Stimulated activated CD4-positive, alpha-beta T cell treated with anti-CD3 and anti-CD28 coated beads, TNF-alpha, amount 100 ng/mL, for 24 hours (primary cell): ENCODE results near the gene XCR1.
A peak's percentile ranks its signal among the peaks of the same experiment; 100 is the strongest.
"Not testable (repeated sequence)": the region's sequence is repeated elsewhere in the genome, so short reads cannot be mapped to it uniquely, and the experiment has no call there.

ENCODE experiments used
- DNase-seq, 3 experiments: peaks; one replicate each; pipeline ENCODE4 v3.0.0-alpha.2; 2020; ENCODE audit warnings: low read depth in 3 of 3

The XCR1 gene

DNA sequence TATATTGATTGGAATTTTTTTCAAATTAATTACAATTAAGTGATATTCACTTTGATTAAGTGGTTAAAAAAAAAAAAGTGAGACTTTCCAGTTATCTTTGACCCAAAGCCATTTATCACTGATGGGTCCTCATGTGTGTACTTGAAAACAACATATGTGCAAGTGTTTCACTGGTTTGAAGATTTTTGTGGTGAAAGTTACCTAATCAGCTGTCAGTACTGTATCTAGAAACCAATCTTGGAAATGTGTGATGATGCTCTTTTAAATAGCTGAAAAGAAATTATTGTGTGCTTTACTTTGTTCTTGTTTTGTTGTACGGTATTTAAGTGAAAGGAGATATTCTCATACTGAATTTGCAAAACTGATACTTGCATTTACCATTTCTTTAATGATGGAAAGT is 11.6 kb upstream of the XCR1 start:
- DNase-seq, result no peak

DNA sequence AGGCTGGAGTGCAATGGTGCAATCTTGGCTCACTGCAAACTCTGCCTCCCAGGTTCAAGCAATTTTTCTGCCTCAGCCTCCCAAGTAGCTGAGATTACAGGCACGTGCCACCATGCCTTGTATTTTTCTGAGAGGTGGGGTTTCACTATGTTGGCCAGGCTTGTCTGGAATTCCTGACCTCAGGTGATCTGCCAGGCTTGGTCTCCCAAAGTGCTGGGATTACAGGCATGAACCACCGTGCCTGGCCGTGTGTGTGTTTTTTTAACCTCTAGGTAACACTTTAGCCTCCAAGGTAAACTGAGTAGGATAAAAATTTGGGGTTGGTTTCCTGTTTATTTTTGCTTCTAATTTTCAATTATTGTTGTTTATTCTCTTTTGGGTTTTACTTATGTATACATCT is 10.8 kb upstream of the XCR1 start:
- not testable (repeated sequence) for DNase-seq

DNA sequence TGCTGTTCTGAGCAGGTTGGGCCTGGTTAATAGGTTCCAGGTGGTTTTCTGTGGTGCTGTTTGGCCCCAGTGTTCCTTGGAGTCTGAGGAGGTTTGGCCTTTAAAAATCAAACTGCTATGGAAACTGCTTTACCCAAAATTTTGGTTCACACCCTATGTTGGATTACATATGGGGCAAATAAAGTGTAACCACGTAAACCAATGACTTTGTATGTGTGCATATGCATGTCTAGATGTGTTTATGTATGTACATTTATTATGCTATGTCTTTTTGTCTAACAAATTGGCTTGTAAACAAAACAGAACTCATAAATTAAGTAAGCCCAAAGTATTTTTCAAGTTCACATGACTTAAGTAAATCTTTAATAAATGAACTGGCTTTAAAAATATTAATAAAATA is 8.9 kb upstream of the XCR1 start:
- DNase-seq, result no peak

DNA sequence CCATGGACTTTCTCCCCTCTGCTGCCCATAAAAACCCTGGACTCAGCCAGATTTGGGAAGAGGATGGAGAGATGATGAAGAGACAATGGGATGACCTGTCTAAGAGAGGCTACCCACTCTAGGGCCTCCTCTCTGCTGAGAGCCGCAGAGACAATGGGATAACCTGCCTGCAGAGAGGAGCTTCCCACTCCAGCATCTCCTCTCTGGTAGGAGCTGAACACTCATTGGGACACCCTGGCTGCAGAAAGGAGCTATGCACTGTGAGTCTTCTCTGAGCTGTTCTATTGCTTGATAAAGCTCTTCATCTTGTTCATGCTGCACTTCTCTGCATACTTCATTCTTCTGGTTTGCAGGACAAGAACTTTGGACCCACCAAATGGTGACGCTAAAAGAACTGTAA is 4.5 kb upstream of the XCR1 start:
- DNase-seq, result no peak

DNA sequence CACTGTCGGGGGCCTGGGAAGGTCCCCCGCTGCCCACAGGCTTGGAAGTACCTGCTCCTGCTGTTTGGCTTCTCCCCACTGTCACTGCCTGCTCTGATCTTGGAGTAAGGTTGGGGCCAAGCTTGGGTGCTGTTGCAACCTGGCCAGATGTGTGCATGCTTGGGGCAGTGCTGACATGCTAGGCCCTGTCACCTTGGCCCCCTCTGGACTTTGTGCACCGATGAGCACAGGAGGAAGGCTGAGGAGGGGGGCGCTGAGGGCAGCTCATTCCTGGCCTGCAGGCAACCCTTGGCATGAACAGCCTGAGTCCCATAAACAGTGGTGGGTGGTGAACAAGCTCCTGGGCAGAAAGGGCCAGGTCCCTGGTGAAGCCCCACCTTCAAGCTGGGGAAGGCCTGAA is 4.0 kb upstream of the XCR1 start:
- no peak for DNase-seq

DNA sequence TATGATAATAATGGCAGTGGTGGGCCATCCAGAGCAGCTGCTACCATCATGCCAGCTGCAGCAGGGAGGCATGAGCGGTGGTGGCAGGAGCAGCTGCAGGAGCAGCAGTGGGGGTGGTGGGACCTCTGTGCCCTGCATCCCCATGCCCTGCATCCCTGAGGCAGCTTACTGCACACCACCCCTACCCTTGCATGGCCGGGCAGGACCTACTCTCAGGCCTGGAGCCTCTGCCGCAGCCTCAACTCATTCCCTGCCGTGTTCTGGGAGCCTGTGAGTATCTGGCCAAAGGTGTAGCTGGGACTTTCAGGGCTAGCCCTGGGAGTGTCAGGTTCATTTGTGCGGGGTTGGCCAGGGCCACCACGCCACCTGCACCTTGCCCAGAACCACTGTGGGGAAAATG is 3.3 kb upstream of the XCR1 start:
- DNase-seq, result no peak

DNA sequence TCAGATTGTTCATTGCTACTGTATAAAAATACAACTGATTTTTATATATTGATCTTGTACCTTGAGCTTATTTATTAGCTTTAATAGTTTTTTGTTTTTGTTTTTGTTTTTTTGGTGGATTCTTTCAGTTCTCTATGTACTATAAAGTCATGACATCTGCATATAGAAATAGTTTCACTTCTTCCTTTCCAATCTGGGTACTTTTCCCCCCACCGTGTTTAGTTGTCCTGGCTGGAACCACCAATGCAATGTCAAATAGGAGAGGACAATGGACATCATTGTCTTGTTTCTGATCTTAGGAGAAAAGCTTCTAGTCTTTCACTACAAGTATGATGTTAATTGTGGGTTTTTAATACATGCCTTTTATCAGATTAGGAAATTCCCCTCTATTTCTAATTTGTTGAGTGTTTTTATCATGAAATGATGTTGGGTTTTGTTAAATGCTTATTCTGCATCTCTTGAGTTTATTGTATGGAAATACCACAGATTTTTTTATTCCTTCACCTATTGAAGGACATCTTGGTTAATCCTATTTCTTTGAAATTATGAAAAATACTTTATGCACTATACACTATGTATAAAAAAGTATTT is 2.8 kb upstream of the XCR1 start:
- no peak for DNase-seq

DNA sequence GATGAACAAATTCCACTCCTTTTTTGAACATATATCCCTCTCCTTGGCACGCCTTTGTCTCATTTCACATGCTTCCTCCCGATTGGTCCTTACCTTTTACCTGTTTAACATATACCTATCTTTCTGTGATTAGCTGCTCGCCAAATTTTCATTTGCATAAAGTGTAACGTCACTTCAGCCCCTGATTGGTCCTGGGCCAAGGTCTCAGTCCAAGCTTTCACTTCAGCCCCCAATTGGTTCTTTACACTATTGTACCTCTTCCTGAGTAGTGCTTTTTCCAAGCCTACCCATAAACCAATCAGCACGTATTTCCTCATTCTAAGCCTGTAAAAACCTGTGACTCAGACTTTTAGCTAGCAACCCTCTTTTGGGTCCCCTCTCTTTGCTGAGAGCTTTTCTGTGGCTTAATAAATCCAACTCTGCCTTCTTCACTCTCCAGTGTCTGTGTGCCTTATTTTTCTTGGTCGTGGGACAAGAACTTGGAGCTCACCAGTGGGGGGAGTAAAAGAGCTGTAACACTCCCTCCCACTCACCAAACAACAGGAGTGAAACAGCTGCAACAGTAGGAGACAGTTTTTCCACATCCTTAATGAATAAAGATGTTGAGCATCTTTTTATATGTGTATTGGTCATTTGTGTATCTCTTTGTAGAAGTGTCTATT is 584 bp upstream of the XCR1 start:
- DNase-seq, result no peak

DNA sequence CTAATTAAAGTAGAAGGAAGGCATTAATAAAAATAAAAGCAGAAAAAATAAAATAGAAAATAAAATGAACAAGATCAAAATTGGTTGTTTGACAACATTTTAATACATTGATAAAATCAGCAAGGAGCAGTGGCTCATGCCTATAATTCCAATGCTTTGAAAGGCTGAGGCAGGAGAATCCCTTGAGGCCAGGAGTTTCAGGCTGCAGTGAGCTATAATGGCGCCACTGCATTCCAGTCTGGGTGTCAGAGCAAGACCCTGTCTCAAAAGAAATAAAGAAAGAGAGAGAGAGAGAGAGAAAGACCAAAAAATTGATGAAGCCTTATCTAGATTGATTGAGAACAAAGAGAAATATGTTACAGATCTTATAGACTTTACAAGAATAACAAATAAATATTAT is 2.1 kb downstream of the XCR1 start:
- DNase-seq, result no peak

DNA sequence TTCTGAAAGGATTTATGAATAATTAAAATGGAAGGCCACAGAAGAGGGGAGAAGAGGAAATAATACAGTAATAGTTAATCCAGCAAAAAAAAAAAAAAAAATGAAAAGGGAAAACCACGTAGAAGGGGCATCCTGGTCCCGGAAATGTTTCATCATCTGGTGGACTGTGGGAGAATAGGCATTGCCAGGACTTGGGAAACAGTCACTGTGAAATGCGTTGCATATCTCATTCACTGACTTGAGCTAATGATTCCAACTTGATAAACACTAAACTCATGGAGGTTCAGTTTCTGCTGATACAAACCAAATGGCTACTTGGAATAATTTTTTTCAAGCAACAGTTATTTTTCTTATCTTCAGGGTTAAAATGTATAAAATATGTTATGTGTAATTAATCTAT is 3.2 kb downstream of the XCR1 start:
- DNase-seq, result no peak

DNA sequence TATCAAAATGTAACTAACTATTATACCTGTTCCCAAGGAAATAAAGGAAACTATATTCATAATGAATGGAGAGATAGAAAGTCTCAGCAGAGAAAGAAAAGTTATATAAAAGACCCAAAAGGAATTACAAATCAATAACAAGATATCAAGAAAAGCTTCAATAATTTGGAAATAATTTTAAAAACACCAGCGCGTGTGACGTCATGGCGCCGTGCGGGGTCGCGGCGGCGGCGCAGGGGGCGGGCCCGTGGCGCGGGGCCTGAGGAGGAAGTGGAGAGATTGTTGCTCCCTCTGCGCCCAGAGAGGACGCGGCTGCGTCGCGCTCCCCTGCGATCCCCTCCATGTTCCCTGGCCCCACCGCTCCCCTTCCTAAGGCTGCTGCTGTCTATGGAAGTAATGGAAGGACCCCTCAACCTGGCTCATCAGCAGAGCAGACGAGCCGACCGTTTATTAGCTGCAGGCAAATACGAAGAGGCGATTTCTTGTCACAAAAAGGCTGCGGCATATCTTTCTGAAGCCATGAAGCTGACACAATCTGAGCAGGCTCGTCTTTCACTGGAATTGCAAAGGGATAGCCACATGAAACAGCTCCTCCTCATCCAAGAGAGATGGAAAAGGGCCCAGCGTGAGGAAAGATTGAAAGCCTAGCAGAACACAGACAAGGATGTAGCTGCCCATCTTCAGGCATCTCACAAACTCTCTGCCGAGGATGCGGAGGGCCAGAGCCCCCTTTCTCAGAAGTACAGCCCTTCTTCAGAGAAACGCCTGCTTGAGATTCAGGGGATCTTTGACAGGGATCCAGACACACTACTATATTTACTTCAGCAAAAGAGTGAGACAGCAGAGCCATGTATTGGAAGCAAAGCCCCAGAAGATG is 4.1 kb downstream of the XCR1 start:
- no peak for DNase-seq

DNA sequence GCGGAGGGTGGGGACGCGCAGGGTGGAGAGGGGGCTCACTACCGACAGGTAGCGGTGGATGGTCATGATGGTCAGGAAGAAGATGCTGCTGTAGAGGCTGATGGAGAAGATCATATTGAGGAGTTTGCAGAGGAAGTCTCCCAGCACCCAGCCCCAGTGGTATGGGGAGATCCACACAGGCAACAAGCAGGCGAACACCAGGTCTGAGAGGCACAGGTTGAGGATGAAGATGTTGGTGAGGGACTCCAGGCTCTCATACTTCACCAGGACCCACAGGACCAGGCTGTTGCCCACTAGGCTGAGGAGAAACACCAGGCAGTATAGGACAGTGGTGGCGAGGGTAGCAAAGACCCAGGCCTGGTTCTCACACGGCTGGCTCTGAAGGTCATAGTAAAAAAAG is 5.8 kb downstream of the XCR1 start:
- no peak for DNase-seq

DNA sequence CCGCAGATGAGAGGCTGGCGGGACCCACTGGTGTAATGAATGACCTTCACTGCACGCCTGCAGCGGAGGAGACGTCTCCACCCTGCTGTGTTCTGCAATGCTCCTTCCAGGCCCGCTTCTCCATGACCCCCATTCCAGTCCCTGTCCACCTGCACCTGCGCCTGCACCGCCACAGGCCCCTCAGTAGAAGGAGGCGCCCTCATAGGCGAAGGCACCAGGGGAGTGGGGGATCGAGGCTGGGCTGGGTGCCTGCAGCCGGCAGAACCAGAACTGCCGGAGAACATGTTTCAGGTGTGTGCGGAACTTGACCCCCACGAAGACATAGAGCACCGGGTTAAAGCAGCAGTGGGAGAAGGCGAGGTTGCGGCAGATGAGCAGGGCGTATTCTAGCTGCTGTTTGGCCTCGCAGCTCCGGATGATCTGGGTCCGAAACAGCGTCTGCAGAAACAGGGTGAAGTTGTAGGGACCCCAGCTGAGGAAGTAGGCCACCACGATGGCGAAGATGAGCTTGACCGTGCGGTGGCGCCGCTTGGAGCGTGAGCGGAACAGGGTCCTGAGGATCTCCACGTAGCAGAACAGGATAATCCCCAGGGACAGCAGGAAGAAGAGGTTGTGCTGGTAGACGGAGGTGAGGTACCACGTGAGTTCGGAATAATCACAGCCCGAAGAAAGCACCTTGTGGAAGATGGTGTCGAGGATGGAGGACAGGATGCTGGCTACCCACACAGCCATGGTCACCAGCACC is 6.3 kb downstream of the XCR1 start:
- no peak for DNase-seq

DNA sequence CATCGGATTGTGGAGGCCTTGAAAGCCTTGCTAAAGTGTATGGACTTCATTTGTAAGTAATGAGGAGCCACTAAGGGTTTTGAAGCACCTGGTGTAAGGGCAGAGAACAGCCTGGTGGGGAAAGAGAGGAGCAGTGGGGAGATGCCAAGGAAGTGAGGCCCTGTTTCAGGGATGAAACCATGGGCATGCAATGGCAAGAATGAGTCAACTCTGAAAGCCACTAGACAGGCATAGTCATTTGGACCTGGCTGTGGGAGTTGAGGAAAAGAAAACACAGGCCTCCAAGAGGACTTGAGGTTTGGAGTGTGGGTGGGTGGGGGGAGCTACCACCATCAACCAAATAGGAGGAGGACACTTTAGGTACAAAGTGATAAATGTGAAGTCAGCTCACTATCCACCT is 7.6 kb downstream of the XCR1 start:
- DNase-seq, result peak in 2 of 3 experiments; percentile 24 to 41

DNA sequence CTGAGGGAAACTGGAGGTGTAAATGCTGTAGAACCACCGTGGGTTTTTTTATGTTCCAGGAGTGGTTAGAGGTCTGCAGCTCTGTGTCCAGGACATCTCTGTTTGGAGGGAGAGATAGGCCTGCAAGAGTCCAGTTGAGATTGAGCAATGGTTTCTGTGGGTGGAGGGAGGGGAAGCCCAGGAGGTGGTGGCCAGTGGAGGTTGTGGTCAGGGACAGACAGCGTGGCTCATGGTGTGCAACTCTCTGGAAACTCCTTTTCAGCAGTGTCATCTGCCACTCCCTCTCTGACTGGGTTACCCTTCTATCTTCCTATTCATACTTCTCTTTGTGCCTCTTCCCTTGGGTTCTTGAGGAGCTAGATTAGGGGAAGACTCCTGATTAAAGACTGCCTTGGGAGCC is 9.6 kb downstream of the XCR1 start:
- DNase-seq, result no peak

DNA sequence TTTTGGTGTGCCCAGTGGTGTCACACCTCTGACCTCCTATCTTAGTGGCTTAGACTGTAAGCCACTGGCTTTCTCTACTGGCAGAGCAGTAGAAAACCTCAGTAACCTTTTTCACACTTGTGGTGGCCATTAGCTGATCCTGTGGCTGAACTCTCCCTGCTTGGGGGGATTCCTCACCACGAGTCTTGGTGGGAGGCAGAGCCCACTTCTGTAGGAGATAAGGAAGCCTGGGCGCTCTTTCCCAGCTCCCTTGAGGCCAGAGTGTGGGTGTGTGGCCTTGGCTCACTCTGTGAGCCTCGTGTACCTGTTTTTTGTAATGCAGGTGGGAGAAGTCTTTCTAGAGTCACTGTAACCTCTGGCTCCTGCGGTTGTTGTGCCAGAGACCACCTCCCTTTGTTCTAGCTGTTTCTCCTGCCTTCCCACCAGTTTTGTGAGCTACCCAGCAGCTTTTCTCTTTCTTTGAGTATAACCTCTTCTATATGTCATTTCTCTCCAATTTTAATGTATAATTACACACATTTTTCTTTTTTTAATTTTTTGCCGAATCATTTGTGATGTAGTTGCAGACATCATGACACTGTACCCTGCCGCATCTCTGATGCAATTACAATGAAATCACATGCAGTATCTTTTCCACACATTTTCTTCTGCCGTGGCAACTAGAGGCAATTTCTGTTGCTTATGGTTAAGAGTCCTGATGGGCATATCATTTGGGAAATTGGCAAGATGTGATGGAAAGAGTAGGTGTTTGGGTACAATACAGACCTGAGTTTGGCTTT is 13.8 kb downstream of the XCR1 start:
- no peak for DNase-seq

DNA sequence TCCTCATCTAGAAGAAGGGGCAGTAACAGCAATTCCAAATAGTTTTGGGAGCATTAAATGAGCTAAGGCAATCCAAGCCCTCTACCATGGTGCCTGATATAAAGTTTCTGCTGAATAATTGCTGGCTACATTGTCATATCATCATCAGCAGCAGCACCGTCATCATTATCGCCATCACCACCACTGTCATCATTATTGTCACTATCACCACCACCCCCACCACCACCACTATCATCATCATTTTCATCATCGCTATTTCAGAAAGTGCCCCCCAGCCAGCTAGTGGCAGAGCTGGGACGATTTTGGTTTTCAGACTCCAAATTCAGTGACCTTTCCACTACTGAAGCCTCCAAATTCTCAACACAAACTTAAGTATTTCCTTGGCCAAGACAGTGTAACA is 15.0 kb downstream of the XCR1 start:
- DNase-seq, result no peak

DNA sequence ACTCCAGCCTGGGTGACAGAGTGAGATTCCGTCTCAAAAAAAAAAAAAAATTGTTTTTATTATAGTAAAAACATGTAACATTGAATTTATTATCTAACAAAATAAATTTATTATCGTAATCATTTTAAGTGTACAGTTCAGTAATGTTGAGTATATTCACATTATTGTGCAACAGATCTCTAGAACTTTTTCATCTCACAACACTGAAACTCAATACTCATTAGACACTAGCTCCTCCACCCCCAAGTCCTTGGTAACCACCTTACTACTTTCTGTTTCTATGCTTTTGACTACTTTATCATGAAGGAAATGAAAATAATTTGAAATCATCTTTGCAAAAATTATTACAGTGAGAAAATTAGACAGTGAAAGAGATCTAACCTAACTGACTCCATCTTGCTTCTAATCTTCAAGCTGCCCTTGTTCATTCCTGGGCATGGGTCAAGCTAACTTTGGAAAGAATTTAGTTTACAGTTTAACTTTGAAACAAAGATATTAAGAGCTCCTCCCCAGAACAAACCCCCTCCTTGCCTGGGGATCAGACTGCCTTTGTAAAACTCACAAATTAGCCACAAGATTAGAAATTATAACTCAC is 16.7 kb downstream of the XCR1 start:
- DNase-seq, result no peak

DNA sequence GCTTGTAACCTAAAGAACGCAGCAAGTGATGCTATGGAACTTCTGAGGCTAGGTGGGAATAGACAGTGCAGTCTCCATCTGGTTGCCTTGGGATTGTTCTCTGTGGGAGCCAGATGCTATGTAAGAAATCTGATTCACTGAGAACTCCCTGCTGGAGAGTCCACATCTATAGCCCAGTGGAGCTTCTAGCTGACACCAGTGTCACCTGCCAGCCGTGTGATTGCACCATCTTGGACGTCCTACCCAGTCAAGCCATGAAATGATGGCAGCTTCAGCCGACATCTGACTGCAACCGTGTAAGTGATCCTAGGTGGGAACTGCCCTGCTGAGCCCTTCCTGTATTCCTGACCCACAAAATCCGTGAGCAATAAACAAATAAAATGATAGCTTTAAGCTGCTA is 19.2 kb downstream of the XCR1 start:
- DNase-seq, result no peak

DNA sequence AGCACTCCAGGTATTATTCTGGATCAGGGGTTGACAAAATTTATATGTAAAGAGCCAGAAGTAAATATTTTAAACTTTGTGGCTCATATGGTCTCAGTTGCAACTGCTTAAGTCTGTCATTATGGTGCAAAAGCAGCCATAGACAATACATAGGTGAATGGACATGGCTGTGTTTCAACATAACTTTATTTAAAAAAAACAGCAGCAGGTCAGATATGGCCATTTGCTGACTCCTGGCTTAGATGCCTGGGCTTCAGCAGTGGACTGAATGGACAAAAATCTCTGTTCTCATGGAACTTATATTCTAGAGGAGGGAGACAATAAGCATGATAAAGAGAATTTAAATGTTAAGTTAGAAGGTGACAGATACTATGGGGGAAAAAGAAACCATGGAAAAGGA is 20.0 kb downstream of the XCR1 start:
- DNase-seq, result no peak
